HCT116 (cell line): Measurements from ENCODE around the gene RPL41. TPM values are rescaled to one million over a fixed set of nuclear protein-coding genes. Genes with fewer than 3 reads are reported as not detected.

Experiments
- ATAC-seq: fragments of 200-7000 bp; cut with Tn5 transposase; 2 replicates; pipeline ENCODE4 v1.9.1; 2020; ENCODE audit warnings: mild to moderate bottlenecking, moderate library complexity
- BruUV-seq: library from RNA; stranded (reverse); fragments of 400-500 nt; replicated peaks from 2 replicates; lab custom pipeline; 2021; lab: Mats Ljungman, UMichigan
- CTCF ChIA-PET: fragments of 300-600 bp; sonication (Branson Sonifier 250); formaldehyde crosslinking; loops from one replicate; lab custom pipeline; 2021; ENCODE audit warnings: antibody characterized with exemption; lab: Charles Lee
- POLR2A ChIA-PET: fragments of 300-600, 350-600 bp; sonication (Branson Sonifier 250); formaldehyde crosslinking; loops from one replicate; lab custom pipeline; 2021; ENCODE audit warnings: antibody characterized with exemption; lab: Charles Lee
- RAD21 ChIA-PET, 2 experiments: fragments of 300-600 bp; sonication (Branson Sonifier 250); formaldehyde crosslinking; loops; one replicate each; lab custom pipeline; 2023; ENCODE audit warnings: low total read pairs in 2 of 2; ENCODE audit not compliant: uncharacterized antibody in 2 of 2, unreplicated experiment in 2 of 2, low non-redundant PET in 1 of 2; lab: Charles Lee
- DNase-seq: peaks from one replicate; pipeline ENCODE4 v3.0.0-alpha.2; 2010; ENCODE audit warnings: low read depth, low spot score
- H2AFZ ChIP-seq: fragments of 200-600 bp; shearing (Covaris generic), sonication (generic); 2 replicates; pipeline ENCODE4 v1.6.1; 2017; ENCODE audit warnings: low read depth, mixed run types, mixed read lengths, antibody characterized with exemption, low read length; ENCODE audit not compliant: poor library complexity, severe bottlenecking
- H3K27ac ChIP-seq: 2 replicates; pipeline ENCODE4 v1.5.1; 2012; ENCODE audit warnings: low read depth, low read length
- H3K27me3 ChIP-seq: fragments of 200-600 bp; sonication (generic); 2 replicates; pipeline ENCODE4 v1.6.1; 2016; ENCODE audit warnings: mixed run types, low read length, mixed read lengths; ENCODE audit not compliant: insufficient read depth
- H3K36me3 ChIP-seq, 2 experiments: fragments of 200-500 bp in 1 of 2; fragments of 200-600 bp in 1 of 2; sonication (Bioruptor generic) in 1 of 2; sonication (generic) in 1 of 2; 2 replicates each; pipeline versions ENCODE4 v1.5.1 to v1.6.1; 2014 to 2016; ENCODE audit warnings: low read length in 2 of 2, inconsistent platforms in 1 of 2, mixed read lengths in 1 of 2, mixed run types in 1 of 2; ENCODE audit not compliant: insufficient read depth in 2 of 2, control insufficient read depth in 1 of 2
- H3K4me1 ChIP-seq, 2 experiments: fragments of 200-600 bp in 1 of 2; sonication (generic) in 1 of 2; 2 replicates each; pipeline versions ENCODE4 v1.5.1 to v1.6.1; 2012 to 2017; ENCODE audit warnings: low read length in 2 of 2, inconsistent platforms in 1 of 2, mild to moderate bottlenecking in 1 of 2, mixed read lengths in 1 of 2, mixed run types in 1 of 2, moderate library complexity in 1 of 2; ENCODE audit not compliant: insufficient read depth in 2 of 2, control insufficient read depth in 1 of 2
- H3K4me2 ChIP-seq: fragments of 200-600 bp; sonication (generic); 2 replicates; pipeline ENCODE4 v1.6.1; 2017; ENCODE audit warnings: mixed run types, low read length, mixed read lengths
- H3K4me3 ChIP-seq, 2 experiments: fragments of 200-600 bp in 1 of 2; sonication (generic) in 1 of 2; replicated peaks in 1 of 2; 2 replicates each; pipeline ENCODE4 v1.5.1; 2011 to 2016; ENCODE audit warnings: low read length in 2 of 2, control low read depth in 1 of 2, low read depth in 1 of 2, mild to moderate bottlenecking in 1 of 2, mixed read lengths in 1 of 2, mixed run types in 1 of 2
- H3K79me2 ChIP-seq: fragments of 200-600 bp; sonication (generic); 2 replicates; pipeline ENCODE4 v1.6.1; 2017; ENCODE audit warnings: mild to moderate bottlenecking, mixed run types, low read length, moderate library complexity, mixed read lengths; ENCODE audit not compliant: insufficient read depth
- H3K9ac ChIP-seq: fragments of 200-600 bp; sonication (generic); 2 replicates; pipeline ENCODE4 v1.6.1; 2016; ENCODE audit warnings: low read length, mixed read lengths
- H3K9me2 ChIP-seq: fragments of 200-600 bp; sonication (generic), shearing (Covaris generic); 2 replicates; pipeline ENCODE4 v1.6.1; 2017; ENCODE audit warnings: mixed run types, mild to moderate bottlenecking, moderate library complexity; ENCODE audit not compliant: insufficient read depth
- H3K9me3 ChIP-seq, 2 experiments: fragments of 200-500 bp in 1 of 2; fragments of 200-600 bp in 1 of 2; sonication (Bioruptor generic) in 1 of 2; sonication (generic) in 1 of 2; 2 replicates each; pipeline ENCODE4 v1.6.1; 2014 to 2017; ENCODE audit warnings: low read length in 2 of 2, mixed read lengths in 2 of 2, inconsistent platforms in 1 of 2, low read depth in 1 of 2, mild to moderate bottlenecking in 1 of 2, mixed run types in 1 of 2, moderate library complexity in 1 of 2; ENCODE audit not compliant: control insufficient read depth in 1 of 2, insufficient read depth in 1 of 2
- H4K20me1 ChIP-seq: fragments of 200-600 bp; sonication (generic), shearing (Covaris generic); 2 replicates; pipeline ENCODE4 v1.6.1; 2017; ENCODE audit warnings: mixed run types, mild to moderate bottlenecking, moderate library complexity; ENCODE audit not compliant: insufficient read depth
- ELF1 ChIP-seq: IDR thresholded peaks from 2 replicates; pipeline ENCODE4 v1.6.1; 2012; ENCODE audit warnings: low read depth, borderline replicate concordance
- EZH2 ChIP-seq: fragments of 200-600 bp; sonication (generic); IDR thresholded peaks from 2 replicates; pipeline ENCODE4 v1.6.1; 2017; ENCODE audit warnings: antibody characterized with exemption, mixed run types
- EZH2phosphoT487 ChIP-seq: fragments of 200-600 bp; IDR thresholded peaks from 2 replicates; pipeline ENCODE4 v1.6.1; 2018; ENCODE audit warnings: antibody characterized with exemption, borderline replicate concordance
- POLR2A ChIP-seq: IDR thresholded peaks from 2 replicates; pipeline ENCODE4 v1.7.0; 2011; ENCODE audit warnings: borderline replicate concordance; ENCODE audit not compliant: insufficient read depth, insufficient read length; ENCODE audit errors: extremely low read depth
- SRF ChIP-seq: IDR thresholded peaks from 2 replicates; pipeline ENCODE4 v1.6.1; 2012; ENCODE audit warnings: low read depth
- ZFX ChIP-seq: fragments of 450-650 bp; IDR thresholded peaks from 2 replicates; pipeline ENCODE4 v1.6.1; 2017
- intact Hi-C: fragments of 100-400 bp; cut with micrococcal nuclease; formaldehyde crosslinking; loops from 2 replicates; pipeline ENCODE4 v1.10.0; 2022
- total RNA-seq: library from RNA; stranded (reverse); gene quantifications from one replicate; pipeline ENCODE4 v1.2.1, GENCODE V29; 2021; ENCODE audit not compliant: unreplicated experiment
- TF ChIP-seq, protein P1 (sequence below), 3 experiments: fragments of 200-600 bp in 1 of 3; sonication (generic) in 1 of 3; IDR thresholded peaks in 2 of 3; conservative IDR thresholded peaks in 1 of 3; 2 replicates each; pipeline ENCODE4 v1.5.1; 2012 to 2017; ENCODE audit warnings: low read depth in 2 of 3, low read length in 2 of 3, antibody characterized with exemption in 1 of 3, borderline replicate concordance in 1 of 3, control low read depth in 1 of 3, mild to moderate bottlenecking in 1 of 3, mixed read lengths in 1 of 3, mixed run types in 1 of 3, moderate library complexity in 1 of 3; ENCODE audit not compliant: insufficient read depth in 1 of 3
- TF ChIP-seq, protein P2 (sequence below): IDR thresholded peaks from 2 replicates; pipeline ENCODE4 v1.6.1; 2012

Gene RPL41
- total RNA-seq, 1 experiment from 2014 or later: 4,327 TPM

DNA sequence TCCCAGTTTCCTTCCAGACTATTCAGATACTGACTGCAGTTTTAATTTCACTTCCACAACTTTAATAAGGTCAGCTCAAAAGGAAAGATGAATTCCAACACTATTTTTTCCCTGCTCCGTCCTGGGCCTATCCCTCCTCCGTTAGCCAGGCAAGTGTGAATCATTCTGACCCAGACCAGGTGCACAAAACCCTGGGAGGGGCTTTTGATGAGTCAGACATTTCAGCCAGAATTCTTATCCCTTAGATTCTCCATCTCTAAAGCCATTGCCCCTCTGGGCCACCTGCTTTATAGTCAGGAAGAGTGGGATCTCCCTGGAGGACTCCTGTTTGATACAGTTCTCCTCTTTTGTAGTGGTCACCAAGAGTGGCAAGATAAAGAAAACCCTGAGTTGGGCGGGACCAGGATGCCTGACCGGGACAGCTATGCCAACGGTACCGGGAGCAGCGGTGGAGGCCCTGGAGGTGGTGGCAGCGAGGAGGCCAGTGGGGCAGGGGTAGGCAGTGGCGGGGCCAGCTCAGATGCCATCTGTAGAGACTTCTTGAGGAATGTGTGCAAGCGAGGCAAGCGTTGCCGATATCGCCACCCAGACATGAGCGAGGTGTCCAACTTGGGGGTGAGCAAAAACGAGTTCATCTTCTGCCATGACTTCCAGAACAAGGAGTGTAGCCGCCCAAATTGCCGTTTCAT lies 3.9 kb downstream of the RPL41 start:
- H3K36me3 ChIP-seq: peaks cover 4 to 28% of the 10 kb centered on the region in 2 experiments; a peak in 3 of 4 replicates
- intact Hi-C loops: no loop called here
- peaks cover 18% of the 10 kb centered on the region for H3K79me2 ChIP-seq
- ChIA-PET CTCF (interaction anchor here (2.9 to 3.3 kb wide), 2 partner anchors 7 to 69 kb away, joined by 24 to 29 read pairs; partner anchors contain the start of genes ESYT1 and SMARCC2), RAD21 (interaction anchor here in 1 of 2 experiments (0.6 kb wide), 1 partner anchor 70 kb away, joined by 6 read pairs; no protein-coding TSS in a partner anchor), POLR2A (interaction anchor here (0.9 to 1.1 kb wide), 3 partner anchors 8 to 102 kb away, joined by 3 to 5 read pairs (median 4); partner anchors contain the start of genes ESYT1, PA2G4 and RNF41)
- peak overlapping the region in 1 of 2 experiments; percentile 80; a peak in 2 of 4 replicates for H3K4me3 ChIP-seq
- BruUV-seq: no TSS peak
- peaks cover 18 to 27% of the 10 kb centered on the region in 2 experiments for H3K4me1 ChIP-seq
- H2AFZ ChIP-seq: no peak overlapping the region
- TF ChIP-seq POLR2A (no peak), SRF (no peak), ZFX (no peak), EZH2phosphoT487 (no peak), EZH2 (no peak), ELF1 (no peak)
- TF ChIP-seq, protein P1, sequence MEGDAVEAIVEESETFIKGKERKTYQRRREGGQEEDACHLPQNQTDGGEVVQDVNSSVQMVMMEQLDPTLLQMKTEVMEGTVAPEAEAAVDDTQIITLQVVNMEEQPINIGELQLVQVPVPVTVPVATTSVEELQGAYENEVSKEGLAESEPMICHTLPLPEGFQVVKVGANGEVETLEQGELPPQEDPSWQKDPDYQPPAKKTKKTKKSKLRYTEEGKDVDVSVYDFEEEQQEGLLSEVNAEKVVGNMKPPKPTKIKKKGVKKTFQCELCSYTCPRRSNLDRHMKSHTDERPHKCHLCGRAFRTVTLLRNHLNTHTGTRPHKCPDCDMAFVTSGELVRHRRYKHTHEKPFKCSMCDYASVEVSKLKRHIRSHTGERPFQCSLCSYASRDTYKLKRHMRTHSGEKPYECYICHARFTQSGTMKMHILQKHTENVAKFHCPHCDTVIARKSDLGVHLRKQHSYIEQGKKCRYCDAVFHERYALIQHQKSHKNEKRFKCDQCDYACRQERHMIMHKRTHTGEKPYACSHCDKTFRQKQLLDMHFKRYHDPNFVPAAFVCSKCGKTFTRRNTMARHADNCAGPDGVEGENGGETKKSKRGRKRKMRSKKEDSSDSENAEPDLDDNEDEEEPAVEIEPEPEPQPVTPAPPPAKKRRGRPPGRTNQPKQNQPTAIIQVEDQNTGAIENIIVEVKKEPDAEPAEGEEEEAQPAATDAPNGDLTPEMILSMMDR (IDR thresholded peaks at IDR 0.05 in 2 of 3, conservative IDR thresholded peaks at IDR 0.05 in 1 of 3; ENCODE audit: borderline replicate concordance in 1 of 3, insufficient read depth in 1 of 3, low read depth in 2 of 3, low read length in 2 of 3): no peak
- TF ChIP-seq, protein P2, sequence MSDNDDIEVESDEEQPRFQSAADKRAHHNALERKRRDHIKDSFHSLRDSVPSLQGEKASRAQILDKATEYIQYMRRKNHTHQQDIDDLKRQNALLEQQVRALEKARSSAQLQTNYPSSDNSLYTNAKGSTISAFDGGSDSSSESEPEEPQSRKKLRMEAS: no peak
- DNase-seq (no peak), ATAC-seq (no peak)
- H3K27me3 ChIP-seq: no peaks in the 10 kb centered on the region
- peak overlapping the region; percentile 93; the same call in 1 of the 2 replicates for H3K27ac ChIP-seq
- no peaks in the 10 kb centered on the region for H3K9me2 ChIP-seq
- H4K20me1 ChIP-seq: no peaks in the 10 kb centered on the region
- peak overlapping the region; percentile 80 for H3K9ac ChIP-seq
- H3K4me2 ChIP-seq: peak overlapping the region; percentile 88
- no peaks in the 10 kb centered on the region for H3K9me3 ChIP-seq
